Measurements from ENCODE around the gene PRUNE2. TPM values are rescaled to one million over a fixed set of nuclear protein-coding genes. Genes with fewer than 3 reads are reported as not detected.

PRUNE2 gene
- total and polyA plus RNA-seq, 2 of the 8 experiments (the other 6 are each of a cell fraction or from before 2014, with no cell fraction given): 5.5 to 13.3 TPM

DNA sequence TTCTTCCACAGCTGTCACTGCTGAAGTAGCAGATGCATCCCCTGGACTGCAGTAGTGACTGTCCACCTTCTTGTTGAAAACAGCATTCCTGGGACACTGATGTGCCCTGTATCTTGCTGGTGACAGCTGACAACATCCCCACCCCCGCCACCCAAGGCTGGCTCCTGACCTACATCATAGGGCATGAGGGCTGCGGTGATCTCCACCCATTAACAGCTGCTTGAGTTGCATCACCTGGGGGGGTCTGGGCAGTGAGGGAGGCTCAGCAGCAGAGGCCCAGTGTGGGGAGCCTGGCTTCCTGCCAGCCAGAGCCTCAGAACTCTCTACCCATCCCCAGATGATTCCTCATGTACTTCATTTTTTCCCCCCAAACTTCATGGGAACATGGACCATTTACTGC is 4.1 kb downstream of the PRUNE2 start:
- Histone ChIP-seq H3K4ac (replicated peaks; ENCODE audit: insufficient read length, low read depth, low read length) (no peak overlapping the region), H3K18ac (ENCODE audit: extremely low read depth, low read length) (no peak overlapping the region), H3K79me1 (ENCODE audit: low read depth, low read length) (no peaks in the 10 kb centered on the region), H4K20me1 (replicated peaks in 1 of 2; ENCODE audit: control insufficient read depth in 1 of 2, insufficient read depth in 2 of 2, low read length in 2 of 2) (peaks cover 0 to 3% of the 10 kb centered on the region in 2 experiments), H2BK20ac (ENCODE audit: low read length) (no peak overlapping the region), H3K23me2 (ENCODE audit: low read depth, low read length) (peaks cover 13% of the 10 kb centered on the region), H3K9me3 (ENCODE audit: insufficient read depth in 2 of 2, low read depth in 1 of 2, low read length in 1 of 2) (no peaks in the 10 kb centered on the region), H2BK120ac (replicated peaks; ENCODE audit: low read depth, low read length) (no peak overlapping the region), H3K4me3 (ENCODE audit: extremely low read depth in 1 of 4, insufficient read depth in 2 of 4, low read depth in 3 of 4, low read length in 4 of 4) (no peak overlapping the region), H3K56ac (replicated peaks; ENCODE audit: insufficient read length, low read depth, low read length) (no peak overlapping the region), H3K4me2 (ENCODE audit: insufficient read depth in 1 of 2, low read depth in 2 of 2, low read length in 2 of 2) (no peak overlapping the region), H3K9ac (replicated peaks in 1 of 4; ENCODE audit: extremely low read depth in 1 of 4, low read depth in 3 of 4, low read length in 3 of 4) (no peak overlapping the region), H4K5ac (ENCODE audit: insufficient read length, low read depth, low read length) (no peak overlapping the region), H4K91ac (replicated peaks; ENCODE audit: insufficient read length, low read length) (no peak overlapping the region), H3K27ac (ENCODE audit: low read depth, low read length) (no peak overlapping the region), H3K27me3 (replicated peaks in 1 of 4; ENCODE audit: control insufficient read depth in 3 of 4, extremely low read depth in 1 of 4, insufficient read depth in 3 of 4, low read length in 3 of 4) (peaks cover 0 to 16% (median 10%) of the 10 kb centered on the region in 4 experiments; a peak in 5 of 7 replicates), H2AFZ (ENCODE audit: low read length) (no peak overlapping the region), H3K79me2 (ENCODE audit: control insufficient read depth in 1 of 2, insufficient read depth in 2 of 2, low read length in 2 of 2) (no peaks in the 10 kb centered on the region), H2BK12ac (ENCODE audit: low read depth, low read length) (no peak overlapping the region), H4K8ac (ENCODE audit: extremely low read depth, insufficient read depth, low read length) (no peak overlapping the region), H2BK5ac (ENCODE audit: low read depth, low read length) (no peak overlapping the region), H3K4me1 (replicated peaks in 1 of 4; ENCODE audit: control insufficient read depth in 3 of 4, insufficient read depth in 4 of 4, low read length in 3 of 4) (peaks cover 0 to 13% (median 8%) of the 10 kb centered on the region in 4 experiments; a peak in 5 of 7 replicates), H2BK15ac (ENCODE audit: low read length) (no peak overlapping the region), H3K36me3 (ENCODE audit: control insufficient read depth in 2 of 4, insufficient read depth in 4 of 4, low read length in 3 of 4) (no peaks in the 10 kb centered on the region; a peak in 1 of 8 replicates), H3K14ac (ENCODE audit: insufficient read length) (no peak overlapping the region), H2AK5ac (ENCODE audit: low read depth, low read length) (no peak overlapping the region), H3K23ac (ENCODE audit: insufficient read length) (no peak overlapping the region)
- ChIA-PET CTCF (ENCODE audit: partially characterized antibody) (interaction anchor here (1.2 kb wide), 1 partner anchor 12 kb away, joined by 3 read pairs; no protein-coding TSS in a partner anchor), POLR2A (ENCODE audit: partially characterized antibody) (interaction anchor here (0.7 kb wide), 1 partner anchor 29 kb away, joined by 3 read pairs; no protein-coding TSS in a partner anchor)
- DNase-seq (ENCODE audit: low read depth in 1 of 2, low spot score in 2 of 2) (no peak), FAIRE-seq (no peak)
- 81% methylated on average over 2 of the region's 2 CpGs; no CpG with 5 or more reads in 1 of the 2 experiments for WGBS, 2 experiments (ENCODE audit: extremely low coverage in 1 of 2, insufficient coverage in 1 of 2, insufficient read length in 1 of 2, insufficient replicate concordance in 2 of 2, low coverage in 1 of 2, low lambda C conversion rate in 2 of 2, missing lambda C conversion rate in 1 of 2)
- TF ChIP-seq FOSL1 (IDR thresholded peaks at IDR 0.05; ENCODE audit: insufficient read depth, low read depth, low read length): no peak
- TF ChIP-seq NRF1 (IDR thresholded peaks at IDR 0.05; ENCODE audit: low read depth, low read length): no peak
- 0 out of 2 replicates have a peak, but pooled peaks have one; percentile 14 for TF ChIP-seq CEBPB (IDR thresholded peaks at IDR 0.05; ENCODE audit: low read depth, low read length)

Data from H1 (cell line).